GM21737 (cell line): Measurements from ENCODE around the gene ASB15.

Experiments used
- ATAC-seq: cut with Tn5 transposase; IDR thresholded peaks from one replicate; pipeline ENCODE4 v1.9.1; 2021; ENCODE audit warnings: mild to moderate bottlenecking, moderate library complexity; ENCODE audit not compliant: unreplicated experiment

Gene ASB15

GRCh38 chr7:123594813-123595241, 6.8 kb upstream of the ASB15 start:
- ATAC-seq: no peak

DNA sequence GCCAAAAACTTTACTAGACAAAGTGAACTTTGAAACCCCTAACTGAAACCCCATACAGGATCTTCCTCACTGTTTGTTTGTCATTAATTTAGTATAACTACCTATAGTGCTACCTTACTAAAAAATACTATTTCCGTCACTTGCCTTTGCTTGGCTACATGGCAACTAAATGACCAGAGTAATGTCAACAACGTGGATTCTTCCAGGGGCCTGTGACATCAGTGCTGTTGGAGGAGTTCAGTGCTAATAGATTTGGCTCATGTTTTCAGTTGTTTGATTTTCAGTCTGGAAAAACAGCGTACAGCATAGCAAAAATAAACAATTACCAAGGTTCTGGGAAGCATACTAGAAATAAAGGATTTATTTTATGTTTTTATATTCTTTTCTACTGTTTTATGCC, 3.0 kb upstream of the ASB15 start:
- ATAC-seq: no peak

- ATAC-seq: no peak
Measured at GRCh38 chr7:123599766-123600165, 1.9 kb upstream of the ASB15 start.

DNA sequence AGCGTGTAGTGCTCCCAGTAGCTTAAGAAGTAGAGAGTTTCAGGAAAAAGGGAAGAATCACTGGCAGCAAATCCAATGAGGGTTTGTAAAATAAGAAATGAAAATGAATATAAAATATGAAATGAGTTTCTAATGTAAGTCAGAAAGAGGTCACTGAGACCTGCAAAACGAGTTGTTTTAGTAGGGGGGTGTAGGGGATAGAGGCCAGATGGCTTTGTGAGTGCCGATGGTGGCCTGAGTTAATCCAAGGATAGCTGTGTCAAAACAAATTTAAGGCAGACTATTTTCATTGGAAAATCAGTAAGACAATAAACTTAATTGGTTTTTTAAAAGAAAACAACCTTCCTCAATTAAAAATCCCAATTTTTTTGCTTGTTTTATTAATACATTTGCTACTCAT, 745 bp upstream of the ASB15 start:
- ATAC-seq: no peak

DNA sequence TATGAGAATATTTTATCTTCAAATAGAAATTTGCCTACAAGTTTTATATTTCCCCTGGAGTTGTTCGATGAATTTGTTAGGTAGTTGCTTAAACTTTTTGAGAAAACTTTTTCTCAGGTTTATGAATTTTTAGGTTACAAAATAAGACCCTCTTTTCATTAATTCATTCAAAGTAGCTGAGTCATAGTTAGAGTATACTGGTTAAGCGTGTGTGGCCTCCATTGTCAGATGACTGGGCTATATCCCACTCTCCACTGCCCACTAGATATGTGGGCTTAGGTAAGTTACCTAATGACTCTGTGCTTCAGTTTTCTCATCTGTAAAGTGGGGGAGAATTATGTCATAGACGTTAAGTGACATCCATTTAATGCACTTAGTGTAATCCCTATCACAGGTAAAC, 1.0 kb downstream of the ASB15 start:
- no peak for ATAC-seq

DNA sequence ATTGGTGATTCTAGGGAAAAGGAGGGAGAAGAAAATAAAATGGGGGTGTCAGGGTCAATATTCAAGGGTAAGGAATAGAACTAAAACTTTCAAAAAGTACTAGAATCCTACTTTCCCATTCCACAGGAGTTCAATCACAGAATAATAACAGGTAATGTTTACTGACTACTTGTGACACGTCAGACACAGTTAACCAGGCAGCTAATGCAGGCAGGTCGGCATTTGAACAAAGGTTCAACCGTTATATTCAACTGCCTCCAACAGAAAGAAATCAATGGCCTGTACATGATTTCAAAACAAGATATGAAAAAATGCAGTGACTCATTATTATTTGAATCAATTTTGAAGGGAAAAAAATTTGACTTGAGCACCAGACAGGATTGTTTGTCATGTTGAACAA, 3.1 kb downstream of the ASB15 start:
- ATAC-seq: no peak

GRCh38 chr7:123607423-123607975, 5.9 kb downstream of the ASB15 start:
- ATAC-seq: no peak

DNA sequence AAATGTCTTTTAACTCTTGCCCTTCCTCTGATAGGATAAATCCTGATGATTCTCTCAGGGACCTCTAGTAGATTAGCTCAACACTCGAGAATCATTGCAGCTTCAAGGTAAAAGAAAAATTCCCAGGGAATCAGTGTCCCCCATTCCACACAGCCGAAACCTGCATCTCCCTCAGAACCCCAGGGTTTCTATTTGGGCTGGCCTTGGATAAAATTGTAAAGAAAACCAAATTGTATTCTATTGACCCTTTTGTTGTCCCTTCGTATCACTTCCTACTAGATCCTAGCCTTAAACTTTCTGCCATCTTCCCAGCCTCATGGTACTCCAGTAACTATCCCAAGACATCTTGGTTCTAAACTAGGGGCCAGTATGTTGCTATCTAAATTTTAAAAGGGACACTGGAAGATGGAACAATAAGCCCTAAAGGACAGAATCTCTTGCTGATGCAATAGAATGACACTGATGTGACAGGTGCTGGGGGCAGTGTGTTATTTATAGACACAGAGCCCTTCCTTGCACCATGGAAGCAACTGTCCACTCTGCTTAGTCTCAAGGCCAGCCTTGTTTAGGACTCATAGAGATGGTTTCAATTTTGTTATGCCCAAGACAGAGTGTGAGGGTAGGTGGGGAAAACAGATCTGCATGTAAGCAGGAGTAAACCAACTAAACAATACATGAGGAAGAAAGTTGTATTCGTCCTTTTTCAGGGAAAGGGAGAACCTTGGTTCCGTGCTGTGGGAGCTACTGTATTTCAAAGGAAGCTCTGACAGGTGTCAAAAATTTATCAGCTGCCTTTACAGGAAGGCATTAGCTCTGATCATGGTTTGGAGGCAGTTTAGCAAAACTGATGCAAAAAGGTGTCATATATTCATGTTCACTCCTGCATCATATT, 7.6 kb downstream of the ASB15 start:
- ATAC-seq: no peak

GRCh38 chr7:123609883-123610239, 8.2 kb downstream of the ASB15 start:
- no peak for ATAC-seq

GRCh38 chr7:123612024-123612423, 10.4 kb downstream of the ASB15 start:
- ATAC-seq: no peak

DNA sequence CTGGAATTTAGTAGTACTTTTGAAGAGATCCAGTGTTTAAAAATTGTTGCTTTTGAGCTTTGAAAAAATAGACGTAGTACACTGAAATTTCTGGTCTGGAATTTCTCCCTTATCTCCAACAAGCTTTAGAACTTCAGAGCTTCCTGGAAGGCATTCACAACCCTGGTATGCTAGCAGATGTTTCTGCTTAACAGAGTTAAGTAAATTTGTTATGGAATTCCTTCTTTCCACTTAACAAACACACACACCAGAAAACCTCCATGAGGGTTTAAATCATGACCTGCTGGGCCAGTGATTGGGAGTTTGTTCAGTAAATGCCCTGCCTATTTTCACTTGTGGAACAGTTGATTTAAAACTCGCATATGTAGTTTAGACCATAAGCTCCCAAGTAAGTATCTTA, 13.7 kb downstream of the ASB15 start:
- no peak for ATAC-seq

DNA sequence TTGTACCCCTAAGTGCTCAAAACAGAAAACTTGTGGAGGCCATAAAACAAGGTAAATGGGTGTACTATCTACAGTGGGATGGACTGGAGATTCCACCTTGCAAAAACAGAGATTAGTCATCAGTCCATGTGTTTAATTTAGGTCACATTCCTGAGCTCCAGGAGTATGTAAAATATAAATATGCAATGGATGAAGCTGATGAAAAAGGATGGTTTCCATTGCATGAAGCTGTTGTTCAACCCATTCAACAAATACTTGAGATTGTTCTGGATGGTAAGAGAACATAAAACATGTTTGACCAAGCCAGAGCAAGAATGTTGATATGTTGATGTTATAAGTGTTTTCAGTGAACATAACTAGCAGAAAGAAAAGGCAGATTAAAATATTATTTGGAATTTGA, 14.6 kb downstream of the ASB15 start:
- ATAC-seq: no peak

DNA sequence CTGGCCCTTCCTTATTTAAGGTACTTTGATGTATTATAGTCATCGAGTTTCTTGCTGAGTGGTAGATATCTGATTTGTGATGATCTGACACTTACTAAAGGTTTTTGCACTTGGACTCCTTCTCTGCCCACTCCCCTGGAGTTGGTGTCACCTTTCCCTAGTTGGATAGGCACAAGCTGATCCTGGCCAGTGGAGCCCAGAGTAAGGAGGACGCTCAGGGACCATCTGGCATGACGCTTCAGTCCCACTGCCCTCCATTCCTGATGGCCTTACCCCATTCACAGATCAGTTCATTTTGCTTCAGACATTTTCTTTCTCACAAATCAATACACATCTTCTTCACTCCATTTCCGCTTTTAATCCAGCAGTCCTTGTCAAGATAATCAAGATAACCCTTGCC, 20.1 kb downstream of the ASB15 start:
- ATAC-seq: no peak

DNA sequence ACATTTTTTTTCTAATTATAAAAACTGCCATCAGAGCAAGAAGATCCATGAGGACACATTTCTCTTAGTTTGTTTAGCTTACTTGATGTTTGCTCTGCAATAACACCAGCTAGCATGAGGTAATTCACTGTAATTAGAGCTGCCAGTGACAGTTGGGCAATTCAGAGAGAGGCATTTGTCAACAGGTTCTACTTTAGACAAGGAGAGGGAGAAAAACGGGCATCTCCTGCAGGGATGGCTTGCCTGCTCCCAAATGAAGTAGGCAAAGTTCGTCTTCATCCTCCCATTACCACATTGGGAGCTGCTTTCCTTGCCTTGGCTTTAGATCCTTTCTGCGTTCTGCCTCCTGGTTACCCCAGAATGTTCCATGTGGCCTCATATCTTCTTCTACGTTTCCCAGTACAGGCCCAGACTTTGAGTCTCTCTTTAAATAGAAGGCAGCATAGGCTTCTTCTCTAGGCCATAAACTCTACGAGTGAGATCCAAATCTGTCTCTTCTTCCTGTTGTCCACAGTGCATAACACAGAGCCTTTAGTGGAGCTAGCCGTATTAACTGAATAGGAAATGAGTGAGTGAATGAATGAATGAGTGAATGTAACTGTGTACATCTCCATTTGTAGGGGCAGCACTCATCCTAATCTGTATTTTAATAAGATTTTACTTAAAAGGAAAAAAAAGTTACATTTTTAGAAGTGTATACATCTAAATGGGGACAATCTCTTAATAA, 21.2 kb downstream of the ASB15 start:
- no peak for ATAC-seq

- peak; percentile 92 for ATAC-seq
Measured at GRCh38 chr7:123624527-123625183, 23.0 kb downstream of the ASB15 start.

DNA sequence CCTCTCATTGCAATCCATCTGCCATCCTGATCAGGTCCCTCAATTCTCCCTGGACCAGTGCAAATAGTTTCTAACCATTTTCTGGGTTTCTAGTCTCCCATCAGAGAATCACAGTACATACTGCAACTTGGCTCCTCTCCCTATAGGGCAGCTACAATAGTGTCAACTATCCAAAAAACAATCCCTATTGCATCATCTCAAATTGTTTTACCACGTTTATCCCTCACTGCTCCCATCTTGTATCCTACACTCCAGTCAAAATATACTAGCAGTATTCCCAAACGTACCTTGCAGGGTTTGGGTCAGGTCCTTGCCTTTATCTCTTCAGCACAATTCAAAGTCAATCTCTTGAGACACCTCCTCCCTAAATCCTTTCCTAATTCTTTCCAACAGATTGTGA, 23.6 kb downstream of the ASB15 start:
- no peak for ATAC-seq

- no peak for ATAC-seq
Measured at GRCh38 chr7:123627851-123628250, 26.2 kb downstream of the ASB15 start.

DNA sequence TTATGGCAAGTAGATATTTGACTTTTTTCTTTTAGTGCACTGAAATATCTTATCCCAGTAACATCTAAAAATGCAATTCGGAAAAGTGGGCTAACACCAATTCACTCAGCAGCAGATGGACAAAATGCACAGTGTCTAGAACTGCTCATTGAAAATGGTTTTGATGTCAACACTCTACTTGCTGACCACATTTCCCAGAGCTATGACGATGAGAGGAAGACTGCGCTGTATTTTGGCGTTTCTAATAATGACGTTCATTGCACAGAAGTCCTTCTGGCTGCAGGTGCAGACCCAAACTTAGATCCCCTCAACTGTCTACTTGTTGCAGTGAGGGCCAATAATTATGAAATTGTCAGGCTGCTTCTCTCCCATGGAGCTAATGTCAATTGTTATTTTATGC, 27.2 kb downstream of the ASB15 start:
- no peak for ATAC-seq

- no peak for ATAC-seq
Measured at GRCh38 chr7:123629281-123629680, 27.7 kb downstream of the ASB15 start.

DNA sequence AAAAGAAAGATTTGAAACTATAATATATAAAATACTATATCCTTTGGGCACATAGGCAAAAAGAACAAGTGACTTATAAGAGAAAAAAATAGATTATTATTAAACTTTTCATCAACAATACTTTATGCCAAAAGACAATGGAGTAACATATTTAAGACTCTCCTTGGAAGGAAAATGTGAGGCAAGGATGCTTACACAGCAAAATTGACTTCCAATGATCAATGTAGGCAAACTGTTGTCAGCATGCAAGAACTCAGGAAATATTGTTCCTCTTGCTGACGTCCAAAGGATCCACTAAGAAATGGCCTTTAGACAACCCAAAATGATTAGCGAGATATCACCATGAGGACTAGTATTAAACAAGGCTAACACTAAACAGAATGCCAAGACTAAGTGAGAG, 31.2 kb downstream of the ASB15 start:
- no peak for ATAC-seq

DNA sequence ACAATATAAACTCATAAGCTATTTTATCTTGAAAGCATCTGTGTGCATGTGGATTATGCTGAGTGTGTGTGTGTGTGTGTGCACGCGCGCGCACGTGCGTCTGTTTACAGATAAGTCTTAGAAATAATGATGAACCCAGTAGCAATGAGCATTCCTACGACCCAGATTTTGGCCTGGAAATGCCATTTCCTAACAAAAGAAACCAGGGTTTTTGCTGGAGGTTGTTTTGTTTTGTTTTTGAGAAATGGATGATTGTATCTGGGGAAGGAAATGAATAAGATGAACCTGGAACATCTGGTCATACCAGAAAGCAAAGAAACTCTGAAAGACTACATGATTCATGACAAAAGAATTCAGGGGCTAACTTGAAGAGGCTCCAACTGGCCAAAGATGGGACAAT, 31.9 kb downstream of the ASB15 start:
- no peak for ATAC-seq
